NOMO-1 treated with dmso at 0.1 percent for 144 hours (cell line): ENCODE results near the gene SCGB1C1.
"Not testable (repeated sequence)": the region's sequence is repeated elsewhere in the genome, so short reads cannot be mapped to it uniquely, and the experiment has no call there.

Source experiments
- DNase-seq: peaks from one replicate; lab custom pipeline; 2025; ENCODE audit not compliant: unreplicated experiment; lab: John Stamatoyannopoulos, UW

The SCGB1C1 gene

GRCh38 chr11:192674-193128 is at the start of gene SCGB1C1:
SCGB1C1 (plus strand) TSS chr11:193078; CDS start chr11:193100, 22 bp downstream.
- not testable (repeated sequence) for DNase-seq

GRCh38 chr11:180242-180641 is 12.6 kb upstream of the SCGB1C1 start:
- DNase-seq, result not testable (repeated sequence)

- DNase-seq, result not testable (repeated sequence)
These were observed 3.6 kb upstream of the SCGB1C1 start for GRCh38 chr11:189200-189783.

GRCh38 chr11:189843-190311 is 3.0 kb upstream of the SCGB1C1 start:
- not testable (repeated sequence) for DNase-seq

DNA sequence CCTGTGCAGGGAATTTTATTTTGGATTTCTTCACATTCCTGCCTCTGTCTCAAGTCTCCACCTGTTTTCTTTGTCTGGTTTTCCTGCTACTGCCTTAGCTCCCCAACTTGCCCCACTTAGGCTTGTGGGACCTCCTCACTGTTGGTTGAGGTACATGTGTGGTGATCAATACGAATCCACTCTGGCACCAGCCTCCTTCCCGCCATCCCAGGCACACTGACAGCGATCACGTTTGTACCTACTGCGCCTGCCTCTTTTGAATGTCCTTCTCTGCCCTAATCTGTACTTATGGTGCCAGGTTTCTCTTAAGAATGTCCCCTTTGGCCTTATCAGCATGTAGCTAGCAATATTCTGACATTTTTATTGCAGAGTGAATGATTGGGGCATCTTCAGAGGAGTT is 2.3 kb upstream of the SCGB1C1 start:
- not testable (repeated sequence) for DNase-seq

DNA sequence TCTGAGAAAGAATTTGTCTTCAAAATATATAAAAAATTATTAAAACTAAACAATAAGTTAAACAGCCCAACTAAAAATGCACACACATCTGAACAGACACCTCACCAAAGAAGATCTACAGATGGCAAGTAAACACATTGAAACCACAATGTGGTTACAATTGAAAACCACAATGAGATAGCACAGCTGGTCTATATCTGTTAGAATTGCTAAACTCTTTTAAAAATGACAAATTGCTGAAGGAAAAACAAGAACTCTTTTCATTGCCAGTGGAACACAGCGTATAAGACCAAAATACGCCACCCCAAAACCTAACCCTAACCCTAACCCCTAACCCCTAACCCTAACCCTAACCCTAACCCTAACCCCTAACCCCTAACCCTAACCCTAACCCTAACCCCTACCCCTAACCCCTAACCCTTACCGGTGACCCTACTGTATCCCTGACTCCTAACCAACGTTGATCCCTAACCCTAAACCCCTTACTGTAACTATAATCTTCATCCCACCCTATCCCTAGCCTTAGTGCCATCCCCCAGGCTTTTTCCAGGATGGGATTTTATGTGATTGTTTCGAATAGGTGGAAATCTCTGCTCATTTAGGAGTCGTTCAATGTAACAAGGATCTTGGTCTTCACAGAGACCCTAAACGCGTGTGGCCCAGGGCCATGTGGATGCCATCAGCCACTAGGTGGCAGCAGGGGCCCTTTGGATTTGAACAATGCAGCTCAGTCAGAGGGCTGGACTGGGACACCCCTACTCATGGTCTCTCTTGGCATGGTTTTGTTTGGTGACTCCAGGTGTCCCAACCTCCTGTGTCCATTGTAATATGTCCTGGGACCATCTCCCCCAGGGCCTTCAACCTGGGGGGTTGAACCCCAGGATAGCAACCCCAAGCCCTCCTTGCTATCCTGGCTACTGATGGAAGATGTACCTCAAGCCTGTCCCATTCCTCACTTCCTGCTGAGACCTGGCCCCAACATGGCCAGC is 1.1 kb upstream of the SCGB1C1 start:
- DNase-seq, result not testable (repeated sequence)

DNA sequence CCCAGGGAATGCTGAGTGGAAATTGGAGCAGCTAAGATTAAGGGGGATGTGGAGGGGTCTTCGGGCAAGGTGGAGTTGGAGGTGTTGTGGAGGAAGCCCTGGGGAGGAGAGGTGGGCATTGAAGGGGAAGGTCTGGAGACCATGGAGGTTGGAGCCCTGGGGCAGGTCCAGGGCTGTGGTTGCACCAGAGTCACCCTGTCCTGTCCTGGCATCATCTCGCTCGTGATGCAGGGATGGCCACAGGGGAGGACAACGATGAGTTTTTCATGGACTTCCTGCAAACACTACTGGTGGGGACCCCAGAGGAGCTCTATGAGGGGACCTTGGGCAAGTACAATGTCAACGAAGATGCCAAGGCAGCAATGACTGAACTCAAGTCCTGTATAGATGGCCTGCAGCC is 603 bp downstream of the SCGB1C1 start:
- DNase-seq, result not testable (repeated sequence)

- no peak for DNase-seq
These were observed 4.2 kb downstream of the SCGB1C1 start for GRCh38 chr11:196786-197731.

DNA sequence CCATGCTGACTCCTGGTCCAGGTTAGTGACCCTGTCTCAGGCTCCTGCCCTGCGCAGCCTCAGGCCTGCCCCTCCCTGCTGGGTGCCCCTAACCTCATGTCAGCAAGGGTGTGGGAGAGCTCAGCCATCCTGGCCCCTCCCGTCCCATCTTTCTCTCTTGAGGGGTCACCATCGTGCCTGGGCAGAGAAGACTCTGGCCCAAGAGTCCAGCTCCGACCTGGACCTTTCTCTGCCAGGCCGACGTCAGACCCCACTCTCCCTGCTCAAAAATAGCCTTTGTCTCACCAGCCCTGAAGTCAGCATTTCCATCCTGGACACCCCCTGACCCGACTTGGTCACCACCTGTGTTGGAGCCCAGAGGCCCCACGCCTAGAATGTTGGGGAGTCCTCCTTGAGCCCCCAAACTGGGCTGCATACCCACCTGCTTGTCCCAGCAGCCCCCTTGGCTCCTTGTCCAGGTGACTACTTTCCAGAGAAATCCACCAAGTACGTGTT is 4.9 kb downstream of the SCGB1C1 start:
- no peak for DNase-seq

GRCh38 chr11:198236-198806 is 5.4 kb downstream of the SCGB1C1 start:
- DNase-seq, result no peak

DNA sequence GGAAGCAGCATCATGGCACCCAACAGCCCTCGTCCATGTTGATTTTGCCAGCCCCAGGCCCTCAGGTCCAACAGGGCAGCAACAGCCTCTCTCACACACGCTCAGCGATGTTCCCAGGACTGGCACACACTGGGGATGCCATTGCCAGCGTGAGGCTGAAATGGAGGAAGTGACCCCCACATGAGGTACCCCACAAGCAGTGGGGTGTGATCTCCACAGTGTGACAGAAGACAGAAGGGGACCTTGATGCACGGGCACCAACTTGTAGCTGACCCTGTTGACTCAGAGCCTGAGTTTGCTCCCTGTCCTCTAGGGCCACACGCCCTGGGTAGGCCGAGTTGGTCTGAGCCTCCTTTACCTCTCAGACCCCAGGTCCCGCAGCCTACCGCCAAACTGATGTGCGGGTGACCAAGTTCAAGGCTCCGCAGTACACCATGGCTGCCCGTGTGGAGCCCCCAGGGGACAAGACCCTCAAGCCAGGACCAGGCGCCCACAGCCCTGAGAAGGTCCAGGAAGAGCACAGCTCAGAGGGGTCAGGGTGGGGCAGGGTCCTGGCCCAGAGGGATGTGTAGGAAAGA is 6.2 kb downstream of the SCGB1C1 start:
- no peak for DNase-seq

DNA sequence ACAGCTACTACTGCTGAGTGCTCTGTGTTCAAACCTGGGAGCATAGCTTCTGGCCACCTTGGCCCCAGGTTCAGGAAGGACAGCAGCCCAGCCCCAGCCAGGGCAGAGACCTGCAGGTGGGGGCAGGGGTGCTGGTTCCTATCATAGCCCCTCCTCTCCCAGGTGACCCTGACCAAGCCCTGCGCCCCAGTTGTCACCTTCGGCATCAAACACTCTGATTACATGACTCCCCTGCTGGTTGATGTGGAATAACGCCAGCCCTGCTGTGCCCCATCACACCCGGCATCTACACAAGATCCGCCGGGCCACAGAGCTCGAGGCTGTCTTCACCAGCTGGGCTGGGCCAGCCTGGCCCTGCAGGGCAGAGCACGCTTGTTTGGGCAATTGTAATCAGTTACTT is 6.9 kb downstream of the SCGB1C1 start:
- no peak for DNase-seq

GRCh38 chr11:200224-201003 is 7.5 kb downstream of the SCGB1C1 start:
- no peak for DNase-seq

DNA sequence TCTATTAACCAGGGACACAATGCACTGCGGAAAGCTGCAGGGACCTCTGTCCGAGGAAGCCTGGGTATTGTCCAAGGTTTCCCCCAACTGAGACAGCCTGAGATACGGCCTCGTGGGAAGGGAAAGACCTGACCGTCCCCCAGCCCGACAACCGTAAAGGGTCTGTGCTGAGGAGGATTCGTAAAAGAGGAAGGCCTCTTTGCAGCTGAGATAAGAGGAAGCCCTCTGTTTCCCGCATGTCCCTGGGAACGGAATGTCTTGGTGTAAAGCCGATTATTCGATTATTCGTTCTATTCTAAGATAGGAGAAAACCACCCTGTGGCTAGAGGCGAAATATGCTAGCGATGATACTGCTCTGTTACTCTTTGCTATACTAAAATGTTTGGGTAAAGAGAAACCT is 9.1 kb downstream of the SCGB1C1 start:
- no peak for DNase-seq

DNA sequence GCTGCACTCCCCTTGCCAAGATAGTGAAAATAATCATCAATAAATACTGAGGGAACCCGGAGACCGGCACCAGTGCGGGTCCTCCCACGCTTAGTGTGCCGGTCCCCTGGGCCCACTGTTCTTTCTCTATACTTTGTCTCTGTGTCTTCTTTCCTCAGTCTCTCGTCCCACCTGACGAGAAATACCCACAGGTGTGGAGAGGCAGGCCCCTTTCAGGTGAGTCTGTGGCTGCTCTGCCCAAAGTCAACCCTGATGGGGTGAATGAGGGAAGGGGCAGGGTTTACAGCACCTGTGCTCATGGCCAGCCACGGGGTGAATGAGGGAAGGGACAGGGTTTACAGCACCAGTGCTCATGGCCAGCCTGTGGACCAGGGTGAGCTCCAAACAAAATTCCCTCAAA is 9.6 kb downstream of the SCGB1C1 start:
- DNase-seq, result no peak

DNA sequence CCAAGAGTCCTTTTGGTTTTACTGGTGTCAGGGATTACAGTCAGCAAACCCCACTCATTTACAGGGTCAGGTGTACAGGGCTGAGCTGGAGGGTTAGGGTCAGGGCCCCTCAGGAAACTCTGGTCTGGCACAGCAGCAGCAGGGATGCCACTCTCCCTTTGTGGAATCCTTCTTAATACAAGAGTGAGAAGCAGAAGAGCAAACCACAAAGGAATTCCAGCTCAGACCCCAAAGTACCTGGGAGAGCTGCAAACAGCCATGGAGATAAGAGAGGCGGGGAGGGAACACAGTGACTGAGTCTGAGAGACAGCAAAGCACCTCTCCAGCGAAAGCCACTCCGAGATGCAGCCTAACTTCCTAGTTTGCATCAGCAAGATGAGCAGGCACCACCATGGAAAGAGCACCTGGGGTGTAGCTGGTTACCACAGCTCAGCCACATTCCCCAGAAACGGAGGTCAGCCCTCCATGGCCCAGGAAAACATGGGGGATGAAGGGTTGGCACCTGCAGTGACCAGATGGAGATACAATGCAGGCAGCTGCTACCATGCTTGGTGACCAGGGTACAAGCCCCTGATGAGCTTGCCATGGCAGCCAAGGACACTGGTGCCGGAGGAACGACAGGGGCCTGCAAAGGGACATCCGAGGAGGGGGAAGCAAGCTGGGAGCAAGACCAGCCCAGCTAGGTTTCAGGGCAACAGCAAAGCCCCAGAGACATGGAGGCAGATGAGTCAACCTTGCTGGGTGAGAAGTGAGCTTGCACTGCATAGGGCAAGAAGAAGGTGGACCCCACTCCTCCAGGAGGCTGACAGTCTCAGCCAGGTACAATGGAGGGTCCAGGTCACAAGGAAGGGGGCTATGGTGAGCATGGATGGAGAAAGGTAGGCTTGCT is 10.4 kb downstream of the SCGB1C1 start:
- no peak for DNase-seq

- DNase-seq, result no peak
These were observed 11.2 kb downstream of the SCGB1C1 start for GRCh38 chr11:203945-204586.
